Endothelial cell (in vitro differentiated cells): Measurements from ENCODE around the gene SF3B2. TPM values are rescaled to one million over a fixed set of nuclear protein-coding genes. Genes with fewer than 3 reads are reported as not detected.
A peak's percentile ranks its signal among the peaks of the same experiment; 100 is the strongest.
"Not testable (repeated sequence)": the region's sequence is repeated elsewhere in the genome, so short reads cannot be mapped to it uniquely, and the experiment has no call there.

Experiments
- DNase-seq: peaks from one replicate; pipeline ENCODE4 v3.0.0; 2021; ENCODE audit warnings: low spot score
- H3K27ac Mint-ChIP-seq: one replicate; pipeline ENCODE4 v1.8.0; 2021; ENCODE audit warnings: mixed read lengths, inconsistent platforms; ENCODE audit not compliant: unreplicated experiment
- H3K27me3 Mint-ChIP-seq: one replicate; pipeline ENCODE4 v1.8.0; 2021; ENCODE audit warnings: mild to moderate bottlenecking, moderate library complexity, mixed read lengths, inconsistent platforms; ENCODE audit not compliant: unreplicated experiment
- H3K36me3 Mint-ChIP-seq: one replicate; pipeline ENCODE4 v1.8.0; 2021; ENCODE audit warnings: mild to moderate bottlenecking, low read depth, mixed read lengths, inconsistent platforms; ENCODE audit not compliant: unreplicated experiment
- H3K4me1 Mint-ChIP-seq: one replicate; pipeline ENCODE4 v1.8.0; 2021; ENCODE audit warnings: mild to moderate bottlenecking, mixed read lengths, inconsistent platforms; ENCODE audit not compliant: unreplicated experiment
- H3K4me3 Mint-ChIP-seq: one replicate; pipeline ENCODE4 v1.8.0; 2021; ENCODE audit warnings: mild to moderate bottlenecking, mixed read lengths, inconsistent platforms; ENCODE audit not compliant: unreplicated experiment
- H3K9me3 Mint-ChIP-seq: one replicate; pipeline ENCODE4 v1.8.0; 2021; ENCODE audit warnings: mixed read lengths, inconsistent platforms; ENCODE audit not compliant: unreplicated experiment
- CTCF ChIP-seq: fragments of 200-600 bp; sonication (generic); IDR thresholded peaks from one replicate; pipeline ENCODE4 v1.5.0; 2021; ENCODE audit warnings: antibody characterized with exemption; ENCODE audit not compliant: unreplicated experiment
- total RNA-seq: library from RNA; stranded (reverse); fragmentation: NEBNext Ultra II Directional; extraction: Animal tissue kit (Norgen Biotek cat#: 25700); gene quantifications from one replicate; pipeline ENCODE4 v1.2.1, GENCODE V29; 2021; ENCODE audit not compliant: unreplicated experiment

The SF3B2 gene
- total RNA-seq, 1 donor from 2014 or later: 174 TPM

- no peaks in the 10 kb centered on the region for H3K9me3 Mint-ChIP-seq
- H3K36me3 Mint-ChIP-seq: no peaks in the 10 kb centered on the region
- peaks cover 2% of the 10 kb centered on the region for H3K4me1 Mint-ChIP-seq
- peak; percentile 94 for TF ChIP-seq CTCF
- peak overlapping the region; percentile 12 for H3K27ac Mint-ChIP-seq
- H3K4me3 Mint-ChIP-seq: no peak overlapping the region
- peak; percentile 94 for DNase-seq
- peaks cover 13% of the 10 kb centered on the region for H3K27me3 Mint-ChIP-seq
Observed at GRCh38 chr11:66022401-66023185, 29.6 kb upstream of the SF3B2 start.

GRCh38 chr11:66023186-66023440 lies 29.1 kb upstream of the SF3B2 start:
- H3K36me3 Mint-ChIP-seq, H3K4me3 Mint-ChIP-seq, H3K4me1 Mint-ChIP-seq, H3K27ac Mint-ChIP-seq, DNase-seq, H3K9me3 Mint-ChIP-seq: not testable (repeated sequence)
- H3K27me3 Mint-ChIP-seq: peaks cover 17% of the 10 kb centered on the region

GRCh38 chr11:66026017-66026529 lies 26.1 kb upstream of the SF3B2 start, which contains the start of gene CATSPER1:
Gene CATSPER1, minus strand, starts transcription at chr11:66026479. Its CDS starts 100 bp downstream, at chr11:66026379.
- Mint-ChIP-seq H3K36me3 (no peaks in the 10 kb centered on the region), H3K27ac (no peak within 1 kb of the TSS), H3K9me3 (no peaks in the 10 kb centered on the region), H3K27me3 (peaks cover 16% of the 10 kb centered on the region), H3K4me1 (peaks cover 2% of the 10 kb centered on the region), H3K4me3 (no peak within 1 kb of the TSS)
- no peak for TF ChIP-seq CTCF
- DNase-seq: no peak

- DNase-seq: no peak
- no peak for TF ChIP-seq CTCF
- Mint-ChIP-seq H3K27me3 (peaks cover 7% of the 10 kb centered on the region), H3K36me3 (no peaks in the 10 kb centered on the region), H3K9me3 (no peaks in the 10 kb centered on the region), H3K4me1 (no peaks in the 10 kb centered on the region), H3K27ac (no peak overlapping the region), H3K4me3 (no peak overlapping the region)
Observed at GRCh38 chr11:66032957-66033735, 19.0 kb upstream of the SF3B2 start.

- TF ChIP-seq CTCF: no peak
- no peak for DNase-seq
- H3K27ac Mint-ChIP-seq: no peak overlapping the region
- H3K36me3 Mint-ChIP-seq: no peaks in the 10 kb centered on the region
- no peaks in the 10 kb centered on the region for H3K4me1 Mint-ChIP-seq
- no peaks in the 10 kb centered on the region for H3K9me3 Mint-ChIP-seq
- H3K27me3 Mint-ChIP-seq: peaks cover 14% of the 10 kb centered on the region
- H3K4me3 Mint-ChIP-seq: no peak overlapping the region
Observed at GRCh38 chr11:66035653-66036333, 16.4 kb upstream of the SF3B2 start.
